Measurements from ENCODE around the gene SIPA1L3.

The SIPA1L3 gene

DNA sequence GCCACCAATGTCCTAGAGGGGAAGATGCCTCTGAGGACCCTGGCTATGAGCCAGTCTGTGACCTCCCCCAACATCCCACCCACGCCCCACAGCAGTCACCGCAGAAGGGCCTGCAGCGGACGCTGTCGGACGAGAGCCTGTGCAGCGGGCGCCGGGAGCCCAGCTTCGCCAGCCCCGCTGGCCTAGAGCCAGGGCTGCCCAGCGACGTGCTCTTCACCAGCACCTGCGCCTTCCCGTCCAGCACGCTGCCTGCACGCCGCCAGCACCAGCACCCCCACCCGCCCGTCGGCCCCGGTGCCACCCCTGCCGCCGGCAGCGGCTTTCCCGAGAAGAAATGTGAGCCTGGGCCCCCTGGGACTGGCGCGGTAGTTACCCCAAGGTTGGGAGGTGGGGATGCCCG lies 286.4 kb downstream of the SIPA1L3 start:
- no peak for DNase-seq (ENCODE audit: low spot score)
- TF ChIP-seq, protein P1, sequence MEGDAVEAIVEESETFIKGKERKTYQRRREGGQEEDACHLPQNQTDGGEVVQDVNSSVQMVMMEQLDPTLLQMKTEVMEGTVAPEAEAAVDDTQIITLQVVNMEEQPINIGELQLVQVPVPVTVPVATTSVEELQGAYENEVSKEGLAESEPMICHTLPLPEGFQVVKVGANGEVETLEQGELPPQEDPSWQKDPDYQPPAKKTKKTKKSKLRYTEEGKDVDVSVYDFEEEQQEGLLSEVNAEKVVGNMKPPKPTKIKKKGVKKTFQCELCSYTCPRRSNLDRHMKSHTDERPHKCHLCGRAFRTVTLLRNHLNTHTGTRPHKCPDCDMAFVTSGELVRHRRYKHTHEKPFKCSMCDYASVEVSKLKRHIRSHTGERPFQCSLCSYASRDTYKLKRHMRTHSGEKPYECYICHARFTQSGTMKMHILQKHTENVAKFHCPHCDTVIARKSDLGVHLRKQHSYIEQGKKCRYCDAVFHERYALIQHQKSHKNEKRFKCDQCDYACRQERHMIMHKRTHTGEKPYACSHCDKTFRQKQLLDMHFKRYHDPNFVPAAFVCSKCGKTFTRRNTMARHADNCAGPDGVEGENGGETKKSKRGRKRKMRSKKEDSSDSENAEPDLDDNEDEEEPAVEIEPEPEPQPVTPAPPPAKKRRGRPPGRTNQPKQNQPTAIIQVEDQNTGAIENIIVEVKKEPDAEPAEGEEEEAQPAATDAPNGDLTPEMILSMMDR (IDR thresholded peaks at IDR 0.05; ENCODE audit: borderline replicate concordance, control extremely low read depth, extremely low read depth, insufficient read depth, missing control alignments): no peak
- in situ Hi-C loops (cut with MboI; ENCODE audit: low sequenced_read_pairs, unreplicated experiment): no loop called here

DNA sequence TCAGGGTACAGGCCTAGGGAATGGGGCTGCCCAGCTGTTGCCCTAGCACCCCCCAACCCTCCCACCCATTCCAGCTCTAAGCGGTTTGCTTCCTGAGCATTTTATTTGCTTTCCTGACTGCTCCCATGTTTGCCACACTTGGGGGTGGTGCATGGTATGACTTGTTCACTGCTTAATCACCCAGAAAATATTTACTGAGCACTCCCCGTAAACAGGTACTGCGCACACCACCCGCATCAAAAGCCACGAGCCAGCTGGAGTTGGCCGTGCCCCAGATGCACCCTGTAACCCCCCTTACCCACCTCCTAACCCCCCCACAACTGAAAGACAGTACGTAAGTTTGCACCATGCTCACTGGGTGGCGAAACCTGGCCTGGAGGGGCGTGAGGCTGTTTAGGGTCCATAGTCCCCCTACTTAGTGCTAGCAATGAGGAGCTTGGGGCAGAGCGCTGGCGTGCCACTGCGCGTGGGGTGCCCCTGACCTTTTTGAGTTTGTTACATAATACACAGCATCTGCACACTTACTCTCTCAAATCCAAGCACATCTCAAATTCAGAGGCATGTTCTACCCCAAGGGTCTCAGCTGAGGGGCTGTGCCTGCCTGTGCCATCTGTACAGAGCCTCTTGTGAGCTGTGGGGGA lies 287.2 kb downstream of the SIPA1L3 start:
- in situ Hi-C loops (cut with MboI; ENCODE audit: low sequenced_read_pairs, unreplicated experiment): no loop called here
- no peak for DNase-seq (ENCODE audit: low spot score)
- TF ChIP-seq, protein P1 (IDR thresholded peaks at IDR 0.05; ENCODE audit: borderline replicate concordance, control extremely low read depth, extremely low read depth, insufficient read depth, missing control alignments): no peak

DNA sequence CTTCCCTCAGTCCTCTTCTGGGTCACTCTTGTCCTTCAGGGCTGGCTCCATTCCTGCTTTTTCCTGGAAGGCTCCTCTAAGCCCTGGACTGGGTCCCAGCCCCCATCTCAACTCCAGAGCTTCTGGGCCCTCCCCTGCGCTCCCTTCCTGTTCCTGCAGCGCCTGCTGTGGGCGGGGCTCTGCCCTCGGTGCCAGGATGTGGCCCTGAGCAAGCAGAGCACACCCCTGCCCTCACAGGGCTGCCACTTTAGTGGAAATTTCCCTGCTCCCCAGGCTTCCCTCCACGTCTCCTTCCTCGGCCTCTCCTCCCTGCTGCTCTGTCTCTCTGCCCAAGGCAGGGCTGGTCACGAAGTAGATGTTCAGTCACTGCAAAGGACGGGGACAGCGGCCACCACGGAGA lies 288.2 kb downstream of the SIPA1L3 start:
- TF ChIP-seq, protein P1 (IDR thresholded peaks at IDR 0.05; ENCODE audit: borderline replicate concordance, control extremely low read depth, extremely low read depth, insufficient read depth, missing control alignments): no peak
- in situ Hi-C loops (cut with MboI; ENCODE audit: low sequenced_read_pairs, unreplicated experiment): no loop called here
- no peak for DNase-seq (ENCODE audit: low spot score)

DNA sequence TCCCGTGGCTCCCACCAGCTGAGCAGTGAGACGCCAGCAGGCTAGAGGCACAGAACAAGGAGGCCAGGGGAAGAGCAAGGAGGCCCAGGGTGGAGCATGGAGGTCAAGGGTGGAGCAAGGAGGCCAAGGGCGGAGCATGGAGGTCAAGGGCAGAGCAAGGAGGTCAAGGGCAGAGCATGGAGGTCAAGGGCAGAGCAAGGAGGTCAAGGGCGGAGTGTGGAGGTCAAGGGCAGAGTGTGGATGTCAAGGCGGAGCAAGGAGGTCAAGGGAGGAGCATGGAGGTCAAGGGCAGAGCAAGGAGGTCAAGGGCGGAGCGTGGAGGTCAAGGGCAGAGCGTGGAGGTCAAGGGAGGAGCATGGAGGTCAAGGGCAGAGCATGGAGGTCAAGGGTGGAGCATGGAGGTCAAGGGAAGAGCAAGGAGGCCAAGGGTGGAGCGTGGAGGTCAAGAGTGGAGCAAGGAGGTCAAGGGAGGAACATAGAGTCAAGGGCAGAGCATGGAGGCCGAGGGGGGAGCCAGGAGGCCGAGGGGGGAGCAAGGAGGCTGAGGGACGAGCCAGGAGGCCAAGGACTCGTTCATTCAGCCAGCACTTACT lies 289.3 kb downstream of the SIPA1L3 start:
- TF ChIP-seq, protein P1 (IDR thresholded peaks at IDR 0.05; ENCODE audit: borderline replicate concordance, control extremely low read depth, extremely low read depth, insufficient read depth, missing control alignments): no peak
- in situ Hi-C loops (cut with MboI; ENCODE audit: low sequenced_read_pairs, unreplicated experiment): no loop called here
- DNase-seq (ENCODE audit: low spot score): no peak

DNA sequence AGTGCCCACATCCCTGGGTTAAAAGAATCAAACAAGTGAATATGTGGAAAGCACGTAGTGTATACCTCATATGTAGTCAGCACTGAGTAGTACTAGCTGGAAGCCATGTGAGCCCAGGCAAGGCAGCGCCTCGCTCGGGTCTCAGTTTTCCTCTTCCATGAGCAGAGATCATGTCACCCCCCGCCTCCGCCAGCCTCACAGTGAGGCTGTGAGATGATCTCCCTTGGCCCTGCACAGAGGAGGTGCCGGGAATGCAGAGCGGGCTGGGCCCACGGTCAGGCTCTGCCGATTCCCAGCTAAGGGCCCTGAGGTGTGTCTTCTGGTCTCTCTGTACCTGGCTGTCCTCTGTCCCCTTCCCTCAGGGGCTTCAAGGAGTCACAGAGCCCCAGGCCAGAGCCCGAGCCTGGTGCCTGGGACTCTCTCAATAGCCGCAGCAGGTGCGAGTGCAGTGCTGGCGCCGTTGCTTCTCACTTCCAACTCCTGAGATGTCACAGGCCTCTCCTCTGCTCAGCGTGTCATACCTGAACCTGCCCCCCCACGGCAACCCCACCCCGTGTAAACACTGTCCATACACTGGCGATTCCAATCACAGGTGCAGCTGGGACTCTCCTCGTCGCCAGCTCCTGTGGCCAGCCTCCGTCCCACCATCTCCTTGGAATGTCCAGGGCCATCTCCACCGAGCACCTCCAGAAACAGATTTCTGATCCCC lies 290.1 kb downstream of the SIPA1L3 start:
- no peak for DNase-seq (ENCODE audit: low spot score)
- TF ChIP-seq, protein P1 (IDR thresholded peaks at IDR 0.05; ENCODE audit: borderline replicate concordance, control extremely low read depth, extremely low read depth, insufficient read depth, missing control alignments): no peak
- in situ Hi-C loops (cut with MboI; ENCODE audit: low sequenced_read_pairs, unreplicated experiment): no loop called here

DNA sequence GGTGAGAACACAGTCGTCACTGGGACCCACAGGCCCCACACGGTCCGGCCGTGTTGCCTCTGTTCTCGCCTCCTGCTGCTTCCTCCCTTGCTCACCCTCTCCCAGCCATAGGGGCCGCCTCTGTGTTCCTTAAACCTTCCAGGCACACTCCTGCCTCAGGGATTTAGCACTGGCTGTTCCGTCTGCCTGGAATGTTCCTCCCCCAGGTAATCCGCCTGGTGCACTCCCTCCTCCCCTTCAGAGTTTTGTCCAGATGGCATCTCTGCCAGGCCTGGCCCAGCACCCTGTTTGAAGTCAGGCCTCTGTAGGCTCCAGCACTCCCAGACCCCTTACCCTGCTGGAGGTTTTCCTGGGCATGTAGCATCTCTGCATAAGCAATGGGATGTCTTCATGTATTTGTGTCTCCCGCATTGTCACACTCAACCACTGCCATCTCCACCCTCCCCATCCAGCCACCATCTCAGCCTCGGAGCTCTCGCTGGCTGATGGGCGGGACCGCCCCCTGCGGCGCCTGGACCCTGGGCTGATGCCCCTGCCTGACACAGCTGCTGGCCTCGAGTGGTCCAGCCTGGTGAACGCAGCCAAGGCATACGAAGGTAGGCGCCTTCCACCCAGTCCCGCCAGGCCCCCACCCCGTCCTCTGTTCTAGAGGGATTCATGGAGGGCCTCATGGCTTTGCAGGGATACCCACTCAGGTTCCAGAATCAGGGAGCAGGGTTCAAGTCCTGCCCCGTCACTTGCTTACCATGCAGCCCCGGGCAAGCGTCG lies 291.1 kb downstream of the SIPA1L3 start:
- no peak for DNase-seq (ENCODE audit: low spot score)
- in situ Hi-C loops (cut with MboI; ENCODE audit: low sequenced_read_pairs, unreplicated experiment): no loop called here
- TF ChIP-seq, protein P1 (IDR thresholded peaks at IDR 0.05; ENCODE audit: borderline replicate concordance, control extremely low read depth, extremely low read depth, insufficient read depth, missing control alignments): no peak
